HCT116 (cell line): Measurements from ENCODE around the gene COMTD1.
"Not testable (repeated sequence)": the region's sequence is repeated elsewhere in the genome, so short reads cannot be mapped to it uniquely, and the experiment has no call there.

Experiments used
- CTCF ChIP-seq, 3 experiments: fragments of 200-600 bp in 1 of 3; sonication (generic) in 1 of 3; IDR thresholded peaks in 2 of 3; conservative IDR thresholded peaks in 1 of 3; 2 replicates each; pipeline ENCODE4 v1.5.1; 2012 to 2017; ENCODE audit warnings: low read depth in 2 of 3, low read length in 2 of 3, antibody characterized with exemption in 1 of 3, borderline replicate concordance in 1 of 3, control low read depth in 1 of 3, mild to moderate bottlenecking in 1 of 3, mixed read lengths in 1 of 3, mixed run types in 1 of 3, moderate library complexity in 1 of 3; ENCODE audit not compliant: insufficient read depth in 1 of 3
- EZH2 ChIP-seq: fragments of 200-600 bp; sonication (generic); IDR thresholded peaks from 2 replicates; pipeline ENCODE4 v1.6.1; 2017; ENCODE audit warnings: antibody characterized with exemption, mixed run types
- POLR2AphosphoS5 ChIP-seq: IDR thresholded peaks from 2 replicates; pipeline ENCODE4 v1.6.1; 2011; ENCODE audit warnings: mild to moderate bottlenecking, low read depth, low read length, moderate library complexity
- RAD21 ChIP-seq: IDR thresholded peaks from 2 replicates; pipeline ENCODE4 v1.6.1; 2012; ENCODE audit warnings: low read depth, mild to moderate bottlenecking
- REST ChIP-seq: IDR thresholded peaks from 2 replicates; pipeline ENCODE4 v1.6.1; 2012; ENCODE audit warnings: low read depth
- ZNF274 ChIP-seq: fragments of 200-500 bp; sonication (Bioruptor generic); IDR thresholded peaks from 2 replicates; pipeline ENCODE4 v1.6.1; 2014; ENCODE audit warnings: mild to moderate bottlenecking, low read depth, low read length, inconsistent platforms

- TF ChIP-seq ZNF274; CTCF (IDR thresholded peaks at IDR 0.05 in 2 of 3, conservative IDR thresholded peaks at IDR 0.05 in 1 of 3; ENCODE audit: borderline replicate concordance in 1 of 3, insufficient read depth in 1 of 3, low read depth in 2 of 3, low read length in 2 of 3); POLR2AphosphoS5; REST; EZH2; RAD21: not testable (repeated sequence)
Measured at GRCh38 chr10:75194625-75195024, 41.1 kb downstream of the COMTD1 start.
